Measurements from ENCODE around the gene CNTN4. TPM values are rescaled to one million over a fixed set of nuclear protein-coding genes. Genes with fewer than 3 reads are reported as not detected.

CNTN4 gene
- total RNA-seq, 1 donor from 2014 or later: 0.15 TPM

GRCh38 chr3:2589336-2589969 lies 490.8 kb downstream of the CNTN4 start:
- DNase-seq (ENCODE audit: low read depth): no peak

DNA sequence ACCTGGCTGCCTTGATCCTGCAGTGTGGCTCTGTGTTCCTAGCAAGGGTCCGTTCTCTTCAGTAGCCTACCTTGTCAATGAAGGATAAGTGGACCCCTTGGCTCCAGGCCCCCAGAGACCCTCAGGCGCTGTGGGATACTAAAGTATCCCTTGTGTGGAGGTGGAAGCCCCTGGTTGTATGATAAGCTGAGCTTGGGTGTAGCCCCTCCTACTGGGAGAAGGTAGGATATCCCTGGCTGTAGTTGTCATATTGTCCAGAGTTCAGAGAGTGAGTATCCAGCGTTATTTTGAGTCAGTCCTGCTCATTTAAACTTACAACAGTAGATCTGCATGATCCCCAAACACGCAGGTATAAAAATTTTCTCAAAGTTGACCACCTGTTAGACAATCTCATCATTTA lies 496.8 kb downstream of the CNTN4 start:
- no peak for DNase-seq (ENCODE audit: low read depth)

- DNase-seq (ENCODE audit: low read depth): no peak
Observed at GRCh38 chr3:2597615-2598014, 498.9 kb downstream of the CNTN4 start.

GRCh38 chr3:2599471-2599870 lies 500.8 kb downstream of the CNTN4 start:
- DNase-seq (ENCODE audit: low read depth): no peak

DNA sequence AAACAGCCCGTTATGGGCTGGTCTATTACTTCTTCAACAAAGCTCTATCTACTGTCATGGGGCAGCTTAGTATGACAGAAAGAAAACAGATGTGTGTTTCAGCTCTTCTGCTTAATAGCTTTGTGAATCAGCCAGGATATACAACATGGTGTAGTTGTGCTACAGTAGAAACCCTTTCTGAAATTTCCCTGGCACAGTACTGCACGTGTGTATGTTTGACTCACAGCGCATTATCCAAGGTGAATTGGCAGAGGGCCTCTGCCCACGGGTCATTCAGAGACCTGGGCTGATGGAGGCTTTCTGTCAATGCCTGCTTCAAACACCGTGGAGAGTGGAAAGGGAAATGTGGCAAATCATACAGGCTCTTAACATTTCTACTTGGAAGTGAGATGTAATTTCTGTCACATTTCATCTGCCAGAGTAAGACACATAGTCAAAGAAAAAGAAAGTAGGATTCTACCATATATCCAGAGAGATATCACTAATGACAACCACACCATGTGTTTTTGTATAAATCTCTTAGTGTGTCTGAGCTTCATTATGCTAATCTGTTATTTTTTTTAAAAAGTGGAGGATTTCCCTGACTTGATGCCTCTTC lies 505.1 kb downstream of the CNTN4 start:
- no peak for DNase-seq (ENCODE audit: low read depth)

DNA sequence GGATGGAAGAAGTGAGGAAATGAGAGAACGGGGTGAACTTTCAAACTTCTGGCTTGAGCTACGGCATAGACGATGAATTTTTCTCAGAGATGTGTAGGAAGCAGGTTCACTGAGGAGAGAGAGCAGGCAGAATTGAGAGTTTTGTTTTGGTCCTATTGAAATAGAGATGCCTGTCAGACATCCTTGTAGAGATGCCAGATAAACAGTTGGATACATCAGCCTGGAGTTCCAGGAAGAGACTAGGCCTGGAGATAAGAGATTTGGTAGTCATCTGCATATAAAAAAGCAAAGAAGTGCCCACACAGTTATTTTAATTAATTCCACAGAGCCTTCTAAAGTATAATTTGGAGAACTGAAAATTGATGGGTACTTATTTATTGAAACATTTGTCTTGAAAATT lies 515.9 kb downstream of the CNTN4 start:
- no peak for DNase-seq (ENCODE audit: low read depth)

DNA sequence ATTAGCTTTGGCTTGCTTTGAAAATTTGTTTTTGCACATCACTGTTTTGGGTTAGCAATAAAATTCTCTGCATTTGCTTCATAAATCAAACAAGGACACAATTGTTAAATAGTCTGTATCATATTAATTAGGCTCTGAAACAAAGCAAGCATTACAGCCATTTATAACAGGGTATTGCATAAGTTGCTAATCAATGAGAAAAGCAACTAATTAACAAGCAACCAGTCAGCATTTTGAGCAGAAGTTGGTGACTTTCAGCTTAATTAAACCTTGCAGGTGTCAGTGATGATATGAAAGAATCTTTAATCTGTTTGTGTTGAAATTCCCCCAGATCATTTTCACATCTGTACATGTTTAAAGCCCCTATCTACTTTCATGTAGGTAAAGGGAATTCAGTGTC lies 516.4 kb downstream of the CNTN4 start:
- DNase-seq (ENCODE audit: low read depth): no peak

GRCh38 chr3:2623436-2623835 lies 524.8 kb downstream of the CNTN4 start:
- DNase-seq (ENCODE audit: low read depth): peak; percentile 78

- no peak for DNase-seq (ENCODE audit: low read depth)
Observed at GRCh38 chr3:2628117-2628516, 529.5 kb downstream of the CNTN4 start.

DNA sequence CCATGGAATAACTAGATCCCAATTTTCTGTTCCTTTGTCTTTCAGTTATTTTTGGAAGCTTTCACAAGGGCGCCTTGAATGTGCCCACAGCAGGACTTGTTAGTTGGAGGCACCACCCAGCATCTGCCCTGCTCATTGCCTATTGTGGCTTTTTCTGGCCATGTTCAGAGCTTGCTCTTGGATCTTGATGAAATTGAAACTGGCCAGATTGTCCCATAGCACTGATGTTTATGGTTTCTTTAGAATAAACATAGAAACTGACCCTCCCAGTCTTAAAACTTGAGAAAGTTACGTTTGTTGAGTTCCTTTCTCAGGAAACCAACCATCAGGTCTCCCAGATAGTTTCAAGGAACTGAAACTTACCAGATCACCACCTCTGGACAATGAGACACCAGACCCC lies 536.8 kb downstream of the CNTN4 start:
- no peak for DNase-seq (ENCODE audit: low read depth)

DNA sequence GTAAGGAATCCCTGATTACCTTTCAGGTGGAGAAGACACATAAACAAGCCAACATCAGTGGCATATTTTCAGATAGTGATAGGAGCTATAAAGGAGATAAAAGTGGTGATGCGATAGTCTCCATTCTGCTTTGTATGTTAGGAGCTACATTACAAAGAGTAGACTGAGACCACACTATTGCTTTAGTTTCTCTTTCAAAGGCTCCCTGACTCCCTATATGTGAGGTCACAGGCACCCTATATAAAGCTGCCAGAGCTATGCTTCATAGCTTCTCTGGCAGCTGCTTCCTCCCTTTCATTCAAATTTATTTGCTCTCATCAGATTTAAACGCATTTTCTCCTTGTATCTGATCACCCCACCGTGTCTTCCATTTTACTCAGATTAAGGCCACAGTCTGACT lies 544.9 kb downstream of the CNTN4 start:
- no peak for DNase-seq (ENCODE audit: low read depth)

GRCh38 chr3:2645001-2645400 lies 546.3 kb downstream of the CNTN4 start:
- no peak for DNase-seq (ENCODE audit: low read depth)

DNA sequence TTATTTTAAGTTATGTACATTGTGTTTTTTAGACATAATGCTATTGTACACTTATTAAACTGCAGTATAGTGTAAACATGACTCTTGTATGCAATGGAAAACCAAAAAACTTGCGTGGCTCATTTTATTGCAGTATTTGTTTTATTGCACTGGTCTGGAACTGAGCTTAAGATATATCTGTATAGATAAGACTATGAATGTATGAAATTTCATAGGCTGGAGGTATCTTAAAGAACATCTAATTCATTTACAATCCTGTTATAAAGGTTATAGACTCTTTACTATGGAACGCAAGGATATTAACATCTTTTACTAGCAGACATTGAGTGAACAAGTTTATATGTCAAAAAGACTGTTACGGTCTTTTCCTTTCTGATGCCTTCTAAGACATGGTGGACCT lies 552.1 kb downstream of the CNTN4 start:
- DNase-seq (ENCODE audit: low read depth): no peak

DNA sequence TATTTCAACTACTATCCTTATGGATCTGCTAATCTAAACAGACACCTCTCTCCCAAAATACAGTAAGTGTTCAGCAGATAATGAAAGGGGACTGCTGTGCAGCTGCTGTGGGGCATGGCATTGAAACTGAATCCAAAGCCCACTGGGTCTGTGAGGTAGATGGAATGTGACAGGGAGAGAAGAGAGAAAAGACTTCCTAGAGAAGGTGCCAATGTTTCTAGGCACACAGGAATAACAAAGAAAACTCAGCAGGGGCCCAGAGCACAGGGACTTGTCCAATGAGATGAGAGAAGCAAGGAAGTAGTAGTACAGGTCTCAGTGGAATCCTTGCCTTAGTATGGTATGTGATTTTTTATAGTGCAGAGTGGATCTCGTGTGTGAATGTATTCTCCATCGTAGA lies 553.7 kb downstream of the CNTN4 start:
- no peak for DNase-seq (ENCODE audit: low read depth)

DNA sequence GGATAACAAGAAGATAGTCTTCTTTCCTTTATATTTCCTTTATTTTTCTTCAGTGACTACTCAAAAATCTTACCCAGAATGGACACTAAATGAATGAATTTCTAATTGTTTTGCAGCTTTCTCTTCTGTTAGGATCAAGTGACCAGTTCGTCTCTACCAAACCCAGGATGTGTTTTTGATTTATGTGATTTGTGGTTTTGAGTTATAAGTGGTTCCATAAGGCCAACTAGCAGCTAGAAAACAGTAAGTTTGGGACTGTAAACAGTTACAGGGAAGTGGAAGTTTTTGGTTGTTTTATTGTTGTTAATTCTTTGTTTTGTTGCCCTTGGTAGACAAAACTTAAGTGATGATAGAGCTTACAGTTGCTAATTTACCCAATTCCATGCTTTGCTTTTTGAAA lies 555.0 kb downstream of the CNTN4 start:
- no peak for DNase-seq (ENCODE audit: low read depth)

- DNase-seq (ENCODE audit: low read depth): peak; percentile 47
Observed at GRCh38 chr3:2655229-2655701, 556.6 kb downstream of the CNTN4 start.

GRCh38 chr3:2656806-2657777 lies 558.4 kb downstream of the CNTN4 start:
- no peak for DNase-seq (ENCODE audit: low read depth)

DNA sequence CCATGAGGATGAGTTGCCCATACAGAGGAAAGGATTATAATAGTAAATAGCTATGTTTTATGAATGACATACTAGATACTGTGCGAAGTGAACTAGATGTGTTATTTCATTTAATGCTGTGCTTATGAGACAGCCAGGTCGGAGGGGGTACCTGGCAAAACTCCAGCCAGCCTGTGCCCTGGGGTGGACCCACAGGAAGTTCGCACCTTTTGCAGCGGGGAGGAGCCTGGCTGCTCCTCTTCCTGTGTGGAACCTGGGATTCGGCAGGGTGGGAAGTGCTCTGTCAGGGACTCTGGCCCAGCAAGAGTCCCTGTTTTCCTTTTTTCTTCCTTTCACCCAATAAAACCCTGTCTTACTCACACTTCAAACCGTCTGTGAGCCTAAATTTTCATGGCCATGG lies 559.3 kb downstream of the CNTN4 start:
- DNase-seq (ENCODE audit: low read depth): no peak

- no peak for DNase-seq (ENCODE audit: low read depth)
Observed at GRCh38 chr3:2659896-2660295, 561.2 kb downstream of the CNTN4 start.

DNA sequence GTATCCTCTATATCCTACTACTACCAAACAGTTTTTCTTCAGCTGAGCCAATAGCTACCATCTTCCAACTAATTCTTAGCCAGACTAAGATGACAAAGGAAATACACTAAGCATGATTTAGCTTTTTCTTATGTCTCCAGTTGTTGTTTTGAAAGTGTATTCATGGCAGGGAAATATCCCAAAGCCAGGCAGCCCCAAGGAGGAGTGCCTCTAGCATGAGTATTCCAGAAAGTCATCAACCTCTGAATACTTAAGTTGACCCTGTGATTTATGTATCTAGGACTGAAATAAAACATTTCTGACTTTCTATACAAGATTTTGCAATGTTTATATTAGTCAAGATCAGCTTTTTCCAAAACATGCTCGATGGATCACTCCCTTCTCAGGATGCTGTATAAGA lies 562.4 kb downstream of the CNTN4 start:
- DNase-seq (ENCODE audit: low read depth): no peak

- no peak for DNase-seq (ENCODE audit: low read depth)
Observed at GRCh38 chr3:2677501-2677900, 578.8 kb downstream of the CNTN4 start.

- no peak for DNase-seq (ENCODE audit: low read depth)
Observed at GRCh38 chr3:2680236-2680635, 581.6 kb downstream of the CNTN4 start.

DNA sequence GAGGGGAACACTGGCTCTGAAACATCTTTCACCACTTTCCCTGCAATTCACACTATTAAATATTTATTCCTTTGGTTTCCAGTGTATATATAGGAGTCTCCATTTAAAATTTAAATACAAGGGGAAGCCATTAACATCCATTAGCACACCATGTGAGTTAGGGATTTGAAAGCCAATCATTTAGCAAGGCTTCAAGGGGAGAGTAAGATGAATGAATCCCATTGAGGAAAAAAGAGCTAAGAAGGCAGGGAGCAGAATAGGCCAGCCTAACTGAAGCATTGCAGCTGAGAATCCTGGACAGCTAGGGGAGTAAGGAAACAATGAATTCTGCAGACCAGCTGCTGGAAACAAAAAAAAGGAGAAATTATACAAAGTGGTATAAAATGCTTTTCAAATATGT lies 585.4 kb downstream of the CNTN4 start:
- no peak for DNase-seq (ENCODE audit: low read depth)
